NCI-H1048 (cell line): ENCODE data around the gene SYNGR3.
"Not testable (repeated sequence)": the region's sequence is repeated elsewhere in the genome, so short reads cannot be mapped to it uniquely, and the experiment has no call there.

ENCODE experiments used
- DNase-seq: peaks from one replicate; lab custom pipeline; 2025; lab: John Stamatoyannopoulos, UW

Gene SYNGR3

GRCh38 chr16:2029350-2029749 lies 39.6 kb downstream of the SYNGR3 start:
- no peak for DNase-seq

- no peak for DNase-seq
These were observed 40.3 kb downstream of the SYNGR3 start for GRCh38 chr16:2030036-2030435.

GRCh38 chr16:2031081-2031577 lies 41.4 kb downstream of the SYNGR3 start:
- no peak for DNase-seq

GRCh38 chr16:2032285-2033056 lies 42.7 kb downstream of the SYNGR3 start:
- no peak for DNase-seq

GRCh38 chr16:2033057-2033908 lies 43.5 kb downstream of the SYNGR3 start:
- DNase-seq: no peak

- not testable (repeated sequence) for DNase-seq
These were observed 44.3 kb downstream of the SYNGR3 start for GRCh38 chr16:2033909-2034695.

- no peak for DNase-seq
These were observed 45.1 kb downstream of the SYNGR3 start for GRCh38 chr16:2034696-2035430.

GRCh38 chr16:2035431-2036199 lies 45.8 kb downstream of the SYNGR3 start:
- no peak for DNase-seq

- DNase-seq: no peak
These were observed 46.6 kb downstream of the SYNGR3 start for GRCh38 chr16:2036200-2036966.

GRCh38 chr16:2037115-2037514 lies 47.3 kb downstream of the SYNGR3 start:
- no peak for DNase-seq

GRCh38 chr16:2037647-2038381 lies 48.0 kb downstream of the SYNGR3 start:
- DNase-seq: no peak

- no peak for DNase-seq
These were observed 48.8 kb downstream of the SYNGR3 start for GRCh38 chr16:2038382-2039231.

GRCh38 chr16:2039274-2040031 lies 49.7 kb downstream of the SYNGR3 start:
- DNase-seq: no peak

- no peak for DNase-seq
These were observed 50.4 kb downstream of the SYNGR3 start for GRCh38 chr16:2040041-2040786.

- no peak for DNase-seq
These were observed 51.2 kb downstream of the SYNGR3 start for GRCh38 chr16:2040787-2041522.
